ENCODE results near the gene MAT2B.

Gene MAT2B

GRCh38 chr5:163505368-163506094 lies at the start of gene MAT2B:
Gene MAT2B, plus strand, starts transcription at chr5:163505619. Its CDS starts 68 bp downstream, at chr5:163505687.
- Histone ChIP-seq H3K36me3 (no peaks in the 10 kb centered on the region), H3K9me3 (no peaks in the 10 kb centered on the region), H3K27me3 (no peaks in the 10 kb centered on the region), H3K27ac (peak within 1 kb of the TSS; percentile 97), H3K4me3 (ENCODE audit: low read depth in 1 of 2, low read length in 1 of 2) (peak within 1 kb of the TSS; percentile 86 to 89), H3K4me1 (ENCODE audit: control insufficient read depth in 1 of 2, insufficient read depth in 1 of 2, low read depth in 1 of 2, low read length in 1 of 2) (peaks cover 62 to 65% of the 10 kb centered on the region in 2 experiments)
- TF ChIP-seq, protein P1, sequence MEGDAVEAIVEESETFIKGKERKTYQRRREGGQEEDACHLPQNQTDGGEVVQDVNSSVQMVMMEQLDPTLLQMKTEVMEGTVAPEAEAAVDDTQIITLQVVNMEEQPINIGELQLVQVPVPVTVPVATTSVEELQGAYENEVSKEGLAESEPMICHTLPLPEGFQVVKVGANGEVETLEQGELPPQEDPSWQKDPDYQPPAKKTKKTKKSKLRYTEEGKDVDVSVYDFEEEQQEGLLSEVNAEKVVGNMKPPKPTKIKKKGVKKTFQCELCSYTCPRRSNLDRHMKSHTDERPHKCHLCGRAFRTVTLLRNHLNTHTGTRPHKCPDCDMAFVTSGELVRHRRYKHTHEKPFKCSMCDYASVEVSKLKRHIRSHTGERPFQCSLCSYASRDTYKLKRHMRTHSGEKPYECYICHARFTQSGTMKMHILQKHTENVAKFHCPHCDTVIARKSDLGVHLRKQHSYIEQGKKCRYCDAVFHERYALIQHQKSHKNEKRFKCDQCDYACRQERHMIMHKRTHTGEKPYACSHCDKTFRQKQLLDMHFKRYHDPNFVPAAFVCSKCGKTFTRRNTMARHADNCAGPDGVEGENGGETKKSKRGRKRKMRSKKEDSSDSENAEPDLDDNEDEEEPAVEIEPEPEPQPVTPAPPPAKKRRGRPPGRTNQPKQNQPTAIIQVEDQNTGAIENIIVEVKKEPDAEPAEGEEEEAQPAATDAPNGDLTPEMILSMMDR (IDR thresholded peaks at IDR 0.05): peak; percentile 24

DNA sequence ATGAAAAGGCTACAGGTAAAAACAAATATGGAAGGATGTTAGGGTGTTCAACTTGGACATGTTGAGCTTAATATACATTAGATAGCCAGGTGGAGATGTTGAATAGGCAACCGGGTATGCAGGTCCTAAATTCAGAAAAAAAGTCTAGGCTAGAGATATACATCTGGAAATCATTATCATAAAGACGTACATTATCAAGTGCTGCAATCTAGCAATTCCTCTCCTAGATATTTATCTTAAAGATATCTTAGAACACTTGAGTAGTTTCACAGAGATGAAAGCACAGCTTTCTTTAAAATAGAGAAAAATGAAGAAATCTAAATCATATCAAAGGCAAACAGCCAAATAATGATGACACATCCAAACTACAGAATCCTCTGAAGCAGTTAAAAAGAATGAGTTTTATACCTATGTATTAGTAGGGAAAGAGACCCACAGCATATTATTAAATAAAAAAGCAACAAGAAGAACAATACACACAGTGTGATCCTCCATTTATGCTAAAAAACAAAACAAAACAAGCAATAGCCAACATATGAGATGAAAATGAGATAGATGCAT lies 49.3 kb upstream of the MAT2B start:
- TF ChIP-seq, protein P1 (IDR thresholded peaks at IDR 0.05): no peak
- no peaks in the 10 kb centered on the region for H3K27me3 ChIP-seq

GRCh38 chr5:163456840-163457239 lies 48.6 kb upstream of the MAT2B start:
- no peaks in the 10 kb centered on the region for H3K27me3 ChIP-seq
- H3K9me3 ChIP-seq: no peaks in the 10 kb centered on the region

More for the DNA sequence above, 49.3 kb upstream of the MAT2B start:
- no peaks in the 10 kb centered on the region for H3K9me3 ChIP-seq
- no peak overlapping the region for H3K4me3 ChIP-seq (ENCODE audit: low read depth in 1 of 2, low read length in 1 of 2)
- peaks cover 18 to 21% of the 10 kb centered on the region in 2 experiments for H3K4me1 ChIP-seq (ENCODE audit: control insufficient read depth in 1 of 2, insufficient read depth in 1 of 2, low read depth in 1 of 2, low read length in 1 of 2)
- peaks cover 11% of the 10 kb centered on the region for H3K36me3 ChIP-seq
- no peak overlapping the region for H3K27ac ChIP-seq

GRCh38 chr5:163458778-163459385 lies 46.5 kb upstream of the MAT2B start:
- Histone ChIP-seq H3K9me3 (no peaks in the 10 kb centered on the region), H3K4me3 (ENCODE audit: low read depth in 1 of 2, low read length in 1 of 2) (peak overlapping the region; percentile 85 to 91), H3K36me3 (no peaks in the 10 kb centered on the region), H3K27me3 (no peaks in the 10 kb centered on the region), H3K4me1 (ENCODE audit: control insufficient read depth in 1 of 2, insufficient read depth in 1 of 2, low read depth in 1 of 2, low read length in 1 of 2) (peaks cover 29% of the 10 kb centered on the region in 2 experiments), H3K27ac (peak overlapping the region; percentile 81)
- TF ChIP-seq, protein P1 (IDR thresholded peaks at IDR 0.05): no peak

More at GRCh38 chr5:163456840-163457239, 48.6 kb upstream of the MAT2B start:
- TF ChIP-seq, protein P1 (IDR thresholded peaks at IDR 0.05): no peak
- H3K27ac ChIP-seq: no peak overlapping the region
- H3K4me3 ChIP-seq (ENCODE audit: low read depth in 1 of 2, low read length in 1 of 2): no peak overlapping the region
- H3K4me1 ChIP-seq (ENCODE audit: control insufficient read depth in 1 of 2, insufficient read depth in 1 of 2, low read depth in 1 of 2, low read length in 1 of 2): peaks cover 25 to 28% of the 10 kb centered on the region in 2 experiments
- peaks cover 7% of the 10 kb centered on the region for H3K36me3 ChIP-seq

GRCh38 chr5:163459462-163459818 lies 46.0 kb upstream of the MAT2B start:
- no peaks in the 10 kb centered on the region for H3K9me3 ChIP-seq
- TF ChIP-seq, protein P1 (IDR thresholded peaks at IDR 0.05): no peak
- H3K27me3 ChIP-seq: no peaks in the 10 kb centered on the region
- peaks cover 29% of the 10 kb centered on the region in 2 experiments for H3K4me1 ChIP-seq (ENCODE audit: control insufficient read depth in 1 of 2, insufficient read depth in 1 of 2, low read depth in 1 of 2, low read length in 1 of 2)
- no peaks in the 10 kb centered on the region for H3K36me3 ChIP-seq
- H3K27ac ChIP-seq: peak overlapping the region; percentile 81
- peak overlapping the region; percentile 85 to 91 for H3K4me3 ChIP-seq (ENCODE audit: low read depth in 1 of 2, low read length in 1 of 2)
